GF-D8 (cell line): ENCODE data around the gene ALS2CL.

Experiments
- DNase-seq: peaks from one replicate; lab custom pipeline; 2025; lab: John Stamatoyannopoulos, UW

The ALS2CL gene

GRCh38 chr3:46676601-46677410, 16.7 kb downstream of the ALS2CL start:
- DNase-seq: no peak

- DNase-seq: no peak
Observed at GRCh38 chr3:46675843-46676567, 17.5 kb downstream of the ALS2CL start.

GRCh38 chr3:46675426-46675825, 18.1 kb downstream of the ALS2CL start:
- DNase-seq: no peak

GRCh38 chr3:46674031-46674845, 19.2 kb downstream of the ALS2CL start:
- DNase-seq: no peak

- DNase-seq: no peak
Observed at GRCh38 chr3:46673151-46674030, 20.1 kb downstream of the ALS2CL start.

- DNase-seq: no peak
Observed at GRCh38 chr3:46672349-46672695, 21.2 kb downstream of the ALS2CL start.

GRCh38 chr3:46671541-46672348, 21.7 kb downstream of the ALS2CL start:
- DNase-seq: no peak

- no peak for DNase-seq
Observed at GRCh38 chr3:46670891-46671427, 22.5 kb downstream of the ALS2CL start.

GRCh38 chr3:46670000-46670890, 23.2 kb downstream of the ALS2CL start:
- DNase-seq: no peak

- no peak for DNase-seq
Observed at GRCh38 chr3:46669191-46669999, 24.1 kb downstream of the ALS2CL start.

- DNase-seq: no peak
Observed at GRCh38 chr3:46668591-46668990, 24.9 kb downstream of the ALS2CL start.

- DNase-seq: no peak
Observed at GRCh38 chr3:46668116-46668515, 25.4 kb downstream of the ALS2CL start.

- no peak for DNase-seq
Observed at GRCh38 chr3:46667657-46668056, 25.8 kb downstream of the ALS2CL start.

- no peak for DNase-seq
Observed at GRCh38 chr3:46667061-46667621, 26.3 kb downstream of the ALS2CL start.

GRCh38 chr3:46666453-46666845, 27.0 kb downstream of the ALS2CL start:
- DNase-seq: no peak

- DNase-seq: no peak
Observed at GRCh38 chr3:46665763-46666452, 27.6 kb downstream of the ALS2CL start.

- DNase-seq: no peak
Observed at GRCh38 chr3:46664971-46665762, 28.3 kb downstream of the ALS2CL start.
